Pulmonary artery endothelial cell (primary cell): ENCODE results near the gene MYH16. TPM values are rescaled to one million over a fixed set of nuclear protein-coding genes. Genes with fewer than 3 reads are reported as not detected.
"Not testable (repeated sequence)": the region's sequence is repeated elsewhere in the genome, so short reads cannot be mapped to it uniquely, and the experiment has no call there.

Experiments used
- DNase-seq: peaks from one replicate; pipeline ENCODE4 v3.0.0-alpha.2; 2011; ENCODE audit warnings: low read depth, low spot score
- total RNA-seq: library from RNA; depleted of rRNA; stranded (reverse); fragments of >200 nt; gene quantifications from 2 replicates; pipeline ENCODE4 v1.2.3, GENCODE V29; 2014

The MYH16 gene
- total RNA-seq, 1 donor from 2014 or later: 0.53 TPM

DNA sequence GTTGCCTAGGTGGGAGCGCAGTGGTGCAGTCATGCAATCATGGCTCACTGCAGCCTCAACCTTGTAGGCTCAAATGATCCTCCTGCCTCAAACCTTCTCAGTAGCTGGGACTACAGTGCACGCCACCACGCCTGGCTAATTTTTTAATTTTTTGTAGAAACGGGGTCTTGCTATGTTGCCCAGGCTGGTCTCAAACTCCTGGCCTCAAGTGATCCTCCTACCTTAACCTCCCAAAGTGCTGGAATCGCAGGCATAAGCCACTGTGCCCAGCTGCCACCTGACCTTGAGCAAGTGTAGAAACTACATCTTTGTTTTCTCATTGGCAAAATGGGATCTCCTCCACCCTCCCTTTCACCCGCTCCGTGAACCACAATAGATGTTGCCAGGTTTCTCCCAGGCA lies 15.0 kb upstream of the MYH16 start:
- no peak for DNase-seq

DNA sequence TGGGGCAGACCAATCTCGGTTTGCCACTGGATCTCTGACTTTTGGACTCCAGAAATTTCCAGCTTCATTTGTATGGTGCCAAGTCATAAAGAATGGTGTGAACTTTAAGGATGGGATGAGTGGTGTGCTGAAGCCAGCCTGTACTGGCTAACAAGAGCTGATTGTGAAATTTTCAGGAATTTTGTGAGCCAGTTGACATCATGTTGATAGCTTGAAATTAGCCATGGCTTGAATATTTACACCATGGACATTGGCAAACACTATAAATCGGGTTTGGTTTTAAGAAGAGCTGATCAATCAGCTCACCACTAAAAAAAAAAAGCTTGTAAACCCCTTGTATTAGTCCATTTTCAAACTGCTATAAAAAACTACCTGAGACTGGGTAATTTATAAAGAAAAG lies 14.1 kb upstream of the MYH16 start:
- DNase-seq: no peak

DNA sequence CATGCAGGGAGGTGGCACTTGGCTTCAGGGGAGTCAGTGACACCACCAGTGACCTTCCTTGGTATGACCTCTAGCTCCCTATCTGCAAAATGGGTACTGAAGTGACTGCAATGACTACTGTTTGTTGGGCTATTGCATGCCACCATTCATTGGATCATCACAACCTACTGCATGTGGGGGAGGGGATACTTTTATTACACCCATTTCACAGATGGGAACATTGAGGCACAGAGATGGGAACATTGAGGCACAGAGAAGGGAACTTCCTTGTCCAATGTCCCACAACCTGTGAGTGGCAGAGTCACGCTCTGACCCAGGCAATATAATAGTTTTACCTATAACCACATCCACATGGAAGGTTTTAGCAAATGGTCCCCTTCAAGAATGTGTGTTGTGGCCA lies 12.2 kb upstream of the MYH16 start:
- DNase-seq: no peak

DNA sequence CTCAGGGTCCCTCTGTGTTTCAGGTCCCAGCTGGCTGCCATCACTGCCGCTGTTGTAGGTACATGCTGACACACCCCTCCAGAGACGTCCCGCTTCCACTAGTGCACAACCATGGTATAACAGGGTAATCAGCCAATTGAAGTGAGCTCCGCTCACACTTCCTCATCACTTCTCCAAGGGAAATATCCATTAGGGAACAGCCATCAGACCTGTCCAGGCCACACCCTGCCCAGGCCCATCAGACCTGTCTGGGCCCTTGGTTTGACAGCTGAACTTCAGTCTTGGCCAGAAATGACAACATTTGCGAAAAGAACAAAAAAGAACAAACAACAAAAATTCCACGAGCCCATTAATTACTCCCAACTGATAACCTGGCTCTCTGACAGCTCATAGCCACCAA lies 11.0 kb upstream of the MYH16 start:
- no peak for DNase-seq

DNA sequence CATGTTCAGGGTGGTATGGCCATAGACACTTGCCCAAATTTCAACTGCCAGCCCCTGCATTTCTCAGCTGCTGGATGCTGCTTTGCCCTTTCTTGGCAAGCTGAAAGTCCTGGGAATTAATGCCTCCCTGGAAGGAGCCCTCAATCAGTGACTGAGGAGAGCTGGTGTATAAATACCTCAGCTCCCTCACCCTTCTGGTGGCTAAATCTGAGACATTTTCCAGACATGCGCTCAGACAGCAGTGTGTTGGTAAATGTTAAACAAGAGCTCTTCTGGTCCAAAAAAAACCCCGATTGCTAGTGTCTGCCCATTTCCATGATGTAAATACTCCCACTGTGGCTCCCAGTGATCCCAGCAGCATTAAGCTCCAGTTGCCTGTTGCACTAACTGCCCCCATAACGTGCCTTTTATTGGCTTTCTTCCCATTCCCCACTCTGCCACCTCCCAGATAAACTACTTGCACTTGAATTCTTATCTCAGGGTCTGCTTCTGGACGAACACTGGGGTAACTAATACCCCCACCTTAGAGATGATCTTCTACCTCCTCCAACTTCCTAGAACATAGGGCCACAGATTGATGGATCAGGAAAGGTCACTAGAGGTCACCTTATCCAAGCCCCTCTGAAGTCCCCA lies 6.7 kb upstream of the MYH16 start:
- no peak for DNase-seq

DNA sequence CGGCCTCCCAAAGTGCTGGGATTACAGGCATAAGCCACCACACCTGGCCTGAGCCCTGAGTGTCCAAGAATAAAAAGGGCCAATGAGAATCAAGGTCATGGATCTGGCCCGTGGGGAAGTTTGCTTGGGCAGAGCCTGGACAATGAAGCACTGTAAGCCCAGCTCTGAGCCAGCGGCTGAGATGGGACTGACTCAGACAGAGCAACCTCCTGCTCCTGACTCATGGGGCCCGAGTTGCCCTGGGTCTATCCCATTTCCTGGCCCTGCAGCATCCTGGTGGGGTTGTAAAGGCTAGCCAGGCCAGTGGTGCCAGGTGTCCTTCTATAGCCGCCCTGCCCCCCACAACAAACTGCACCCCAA lies 5.2 kb upstream of the MYH16 start:
- peak; percentile 46 for DNase-seq

DNA sequence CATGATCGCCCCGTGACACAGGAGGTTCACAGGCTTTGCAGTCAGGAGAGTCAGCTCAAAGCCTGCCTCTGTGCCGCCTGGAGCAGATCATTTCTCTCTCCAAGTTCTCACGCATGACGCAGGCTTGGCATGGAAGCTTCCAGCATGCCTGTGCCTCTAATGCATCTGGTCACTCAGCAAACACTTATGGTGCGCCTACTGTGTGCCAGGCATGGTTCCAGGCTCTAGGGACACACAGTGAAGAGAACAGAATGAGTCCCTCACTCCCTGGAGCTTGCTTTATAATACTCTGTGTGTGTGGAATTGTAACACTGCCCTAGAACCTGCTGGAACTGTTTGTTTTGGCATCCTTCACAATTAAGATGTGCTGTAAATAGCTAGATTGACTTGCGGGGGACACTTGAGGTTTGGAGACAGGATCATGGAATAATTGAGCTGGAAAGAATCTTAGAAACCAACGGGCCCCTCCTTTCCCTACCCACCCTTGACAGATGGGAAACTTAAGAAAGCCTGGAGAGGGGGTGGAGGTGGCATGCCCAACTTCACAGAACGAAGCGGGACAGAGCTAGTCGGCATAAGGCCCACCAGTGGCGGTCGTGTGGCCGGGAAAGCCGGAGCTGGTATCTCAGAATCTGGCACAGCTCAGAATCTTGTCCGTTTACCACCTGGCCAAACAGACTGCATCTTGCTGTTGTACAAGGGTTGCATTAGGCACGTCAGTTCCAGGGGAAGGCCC lies 4.6 kb upstream of the MYH16 start:
- DNase-seq: no peak

DNA sequence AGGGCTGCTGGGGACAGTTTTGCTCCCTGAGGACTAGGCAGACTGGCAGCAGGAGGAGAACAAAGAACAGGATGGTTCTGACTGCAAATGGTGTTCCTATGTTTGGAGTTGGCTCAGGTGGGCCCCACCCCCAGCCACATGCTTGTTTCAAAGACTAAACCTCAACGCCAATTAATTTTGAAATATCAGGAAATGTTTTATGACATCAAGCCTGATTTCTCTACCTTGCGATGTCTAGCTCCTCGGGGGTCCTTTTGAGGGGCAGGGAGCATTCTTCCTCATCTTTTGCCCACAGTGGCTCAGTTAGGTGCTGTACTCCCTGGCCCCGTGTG lies 4.1 kb upstream of the MYH16 start:
- DNase-seq: no peak

DNA sequence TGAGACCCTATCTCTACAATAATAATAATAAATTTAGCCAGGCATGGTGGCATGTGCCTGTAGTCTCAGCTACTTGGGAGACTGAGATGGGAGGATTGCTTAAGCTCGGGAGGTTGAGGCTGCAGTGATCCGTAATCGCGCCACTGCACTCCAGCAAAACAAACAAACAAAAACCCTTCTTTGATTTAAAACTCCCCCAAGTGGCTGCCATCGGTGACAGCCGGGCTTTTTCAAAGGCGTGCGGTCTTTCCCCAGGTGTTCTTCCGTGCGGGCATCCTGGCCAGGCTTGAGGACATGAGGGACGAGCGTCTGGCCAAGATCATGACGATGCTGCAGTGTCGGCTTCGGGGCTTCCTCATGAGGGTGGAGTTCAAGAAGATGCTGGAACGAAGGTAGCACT lies 1.9 kb upstream of the MYH16 start:
- no peak for DNase-seq

DNA sequence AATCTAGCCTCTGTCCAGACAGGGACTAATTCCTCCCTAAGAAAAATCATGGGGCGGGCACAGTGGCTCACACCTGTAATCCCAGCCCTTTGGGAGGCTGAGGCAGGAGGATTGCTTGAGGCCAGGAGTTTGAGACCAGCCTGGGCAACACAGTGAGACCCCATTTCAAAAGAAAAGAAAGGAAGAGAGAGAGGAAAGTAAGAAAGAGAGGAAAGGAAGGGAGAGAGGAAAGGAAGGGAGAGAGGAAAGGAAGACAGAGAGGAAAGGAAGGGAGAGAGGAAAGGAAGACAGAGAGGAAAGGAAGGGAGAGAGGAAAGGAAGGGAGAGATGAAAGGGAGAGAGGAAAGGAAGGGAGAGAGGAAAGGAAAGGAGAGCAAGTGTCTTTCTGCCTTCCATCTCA lies 922 bp downstream of the MYH16 start:
- not testable (repeated sequence) for DNase-seq

DNA sequence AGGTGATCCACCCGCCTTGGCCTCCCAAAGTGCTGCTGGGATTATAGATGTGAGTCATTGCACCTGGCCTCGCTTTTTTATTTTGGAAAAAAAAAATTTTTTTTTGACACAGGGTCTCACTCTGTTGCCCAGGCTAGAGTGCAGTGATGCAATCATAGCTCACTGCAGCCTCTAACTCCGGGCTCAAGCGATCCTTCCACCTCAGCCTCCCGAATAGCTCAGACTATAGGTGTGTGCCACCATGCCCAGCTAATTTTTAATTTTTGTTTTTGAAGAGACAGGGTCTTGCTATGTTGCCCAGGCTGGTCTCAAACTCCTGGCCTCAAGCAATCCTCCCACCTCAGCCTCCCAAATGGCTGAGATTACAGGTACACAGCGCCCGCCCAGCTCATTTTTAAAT lies 2.3 kb downstream of the MYH16 start:
- not testable (repeated sequence) for DNase-seq

DNA sequence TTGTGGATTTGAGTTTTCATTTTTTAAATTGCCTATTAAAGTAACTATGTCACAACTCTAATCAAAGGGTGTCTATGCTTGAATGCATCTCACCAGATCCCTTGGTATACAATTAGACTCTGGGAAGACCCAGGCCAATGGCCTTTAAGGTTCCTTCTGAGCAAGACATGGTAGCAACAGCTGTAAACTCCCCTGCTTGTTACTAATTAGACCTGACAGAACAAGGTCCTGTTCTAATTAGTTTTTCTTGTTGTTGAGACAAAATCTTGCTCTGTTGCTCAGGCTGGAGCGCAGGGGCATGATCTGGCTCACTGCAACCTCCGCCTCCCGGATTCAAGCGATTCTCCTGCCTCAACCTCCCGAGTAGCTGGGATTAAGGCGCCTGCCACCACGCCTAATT lies 2.9 kb downstream of the MYH16 start:
- no peak for DNase-seq

DNA sequence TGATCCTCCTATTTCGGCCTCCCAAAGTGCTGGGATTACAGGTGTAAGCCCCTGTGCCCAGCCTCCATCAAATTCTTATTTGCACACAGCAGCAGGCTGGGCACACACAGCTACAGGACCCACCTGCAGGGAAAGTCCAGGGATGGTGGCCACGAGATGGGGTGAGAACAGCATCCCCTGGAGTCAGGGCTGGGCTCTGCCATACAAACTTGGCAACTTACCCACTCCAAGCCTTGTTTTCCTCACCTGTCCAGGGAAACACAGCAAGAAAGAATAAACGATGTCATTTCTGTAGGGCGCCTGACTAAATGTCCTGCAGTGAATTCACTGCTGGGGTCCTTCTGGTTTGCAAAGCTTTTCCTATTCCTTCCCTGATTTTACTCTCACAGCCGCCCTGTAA lies 5.5 kb downstream of the MYH16 start:
- DNase-seq: no peak

DNA sequence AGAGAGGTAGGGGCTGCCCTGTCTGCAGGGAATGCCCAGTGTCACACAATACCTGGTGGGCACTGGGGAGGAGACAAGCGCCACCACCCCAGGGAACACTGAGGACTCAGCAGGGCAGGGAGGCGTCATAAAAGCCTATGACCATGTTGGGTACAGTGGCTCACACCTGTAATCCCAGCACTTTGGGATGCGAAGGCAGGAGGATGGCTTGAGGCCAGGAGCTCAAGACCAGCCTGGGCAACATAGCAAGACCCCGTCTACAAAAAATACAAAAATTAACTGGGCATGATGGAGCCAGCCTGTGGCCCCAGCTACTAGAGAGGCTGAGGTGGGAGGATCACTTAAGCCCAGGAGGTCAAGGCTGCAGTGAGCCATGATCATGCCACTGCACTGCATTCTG lies 11.5 kb downstream of the MYH16 start:
- not testable (repeated sequence) for DNase-seq

DNA sequence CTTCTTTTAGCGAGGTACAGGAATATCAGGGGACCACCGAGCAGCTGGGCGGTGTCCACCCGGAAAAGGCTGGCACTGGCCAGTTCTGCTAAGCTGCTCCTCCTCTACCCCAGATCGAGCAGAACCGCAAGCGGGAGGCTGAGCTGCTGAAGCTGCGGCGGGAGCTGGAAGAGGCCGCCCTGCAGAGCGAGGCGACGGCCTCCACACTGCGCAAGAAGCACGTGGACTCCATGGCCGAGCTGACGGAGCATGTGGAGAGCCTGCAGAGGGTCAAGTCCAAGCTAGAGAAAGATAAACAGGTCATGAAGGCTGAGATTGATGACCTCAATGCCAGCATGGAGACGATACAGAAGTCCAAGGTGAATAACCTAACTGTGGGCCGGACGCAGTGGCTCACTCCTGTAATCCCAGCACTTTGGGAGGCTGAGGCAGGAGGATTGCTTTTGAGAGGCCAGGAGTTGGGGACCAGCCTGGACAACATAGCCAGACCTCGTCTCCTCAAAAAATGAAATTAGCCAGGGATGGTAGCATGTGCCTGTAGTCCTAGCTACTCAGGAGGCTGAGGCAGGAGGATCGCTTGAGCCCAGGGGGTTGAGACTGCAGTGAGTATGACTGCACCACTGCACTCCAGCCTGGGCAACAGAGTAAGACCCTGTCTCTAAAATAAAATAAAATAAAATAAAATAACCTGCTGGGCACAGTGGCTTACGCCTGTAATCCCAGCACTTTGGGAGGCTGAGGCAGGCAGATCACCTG lies 15.3 kb downstream of the MYH16 start:
- no peak for DNase-seq

DNA sequence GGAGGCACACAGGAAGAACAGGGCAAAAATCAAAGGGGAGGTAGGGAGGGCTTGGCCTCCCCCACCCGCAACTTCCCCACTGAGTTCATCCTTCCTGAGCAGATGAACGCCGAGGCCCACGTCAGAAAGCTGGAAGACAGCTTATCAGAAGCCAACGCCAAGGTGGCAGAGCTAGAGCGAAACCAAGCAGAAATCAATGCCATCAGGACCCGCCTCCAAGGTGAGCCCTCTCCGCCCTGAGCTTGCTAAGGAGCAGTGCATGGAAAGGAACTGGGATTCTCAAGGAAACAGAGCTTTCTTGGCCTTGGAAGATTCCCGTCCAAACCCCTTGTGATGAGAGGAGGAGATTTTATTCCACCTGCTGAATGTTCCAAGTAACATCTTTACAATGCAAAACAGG lies 16.5 kb downstream of the MYH16 start:
- DNase-seq: no peak

DNA sequence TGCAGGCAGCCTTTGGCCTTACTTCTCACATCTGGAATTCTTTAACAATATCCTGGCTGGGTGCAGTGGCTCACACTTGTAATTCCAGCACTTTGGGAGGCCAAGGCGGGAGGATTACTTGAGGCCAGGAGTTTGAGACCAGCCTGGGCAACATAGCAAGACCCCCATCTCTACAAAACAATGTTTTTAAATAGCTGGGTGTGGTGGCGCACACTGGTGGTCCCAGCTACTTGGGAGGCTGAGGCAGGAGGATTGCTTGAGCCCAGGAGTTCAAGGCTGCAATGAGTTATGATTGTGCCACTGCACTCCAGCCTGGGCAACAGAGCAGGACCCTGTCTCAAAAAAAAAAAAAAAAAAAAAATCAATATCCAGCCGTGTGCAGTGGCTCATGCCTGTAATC lies 17.5 kb downstream of the MYH16 start:
- DNase-seq: not testable (repeated sequence)

DNA sequence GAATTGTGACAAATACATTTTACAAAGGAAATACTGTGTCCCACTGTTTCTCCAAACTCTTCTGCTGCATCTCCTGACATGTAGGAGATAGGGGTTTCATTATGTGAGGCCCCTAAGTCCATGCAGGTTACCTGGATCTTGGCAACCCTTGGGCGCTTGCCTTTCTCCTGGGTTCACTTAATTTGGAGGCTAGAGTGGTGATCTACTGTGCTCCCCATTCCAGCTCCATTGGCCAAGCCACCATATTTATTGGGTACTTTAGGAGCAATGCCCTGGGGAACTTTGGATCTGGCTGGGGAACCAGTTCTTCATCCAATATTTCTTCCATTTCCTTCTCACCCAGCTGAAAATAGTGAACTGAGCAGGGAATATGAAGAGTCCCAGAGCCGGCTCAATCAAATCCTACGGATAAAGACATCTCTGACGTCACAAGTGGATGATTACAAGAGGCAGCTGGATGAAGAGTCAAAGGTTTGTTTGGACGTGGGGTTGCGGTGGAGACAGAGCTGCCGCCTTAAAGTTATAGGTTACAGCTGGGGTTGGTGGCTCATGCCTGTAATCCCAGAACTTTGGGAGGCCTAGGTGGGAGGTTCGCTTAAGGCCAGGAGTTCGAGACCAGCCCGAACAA lies 18.5 kb downstream of the MYH16 start:
- DNase-seq: no peak

DNA sequence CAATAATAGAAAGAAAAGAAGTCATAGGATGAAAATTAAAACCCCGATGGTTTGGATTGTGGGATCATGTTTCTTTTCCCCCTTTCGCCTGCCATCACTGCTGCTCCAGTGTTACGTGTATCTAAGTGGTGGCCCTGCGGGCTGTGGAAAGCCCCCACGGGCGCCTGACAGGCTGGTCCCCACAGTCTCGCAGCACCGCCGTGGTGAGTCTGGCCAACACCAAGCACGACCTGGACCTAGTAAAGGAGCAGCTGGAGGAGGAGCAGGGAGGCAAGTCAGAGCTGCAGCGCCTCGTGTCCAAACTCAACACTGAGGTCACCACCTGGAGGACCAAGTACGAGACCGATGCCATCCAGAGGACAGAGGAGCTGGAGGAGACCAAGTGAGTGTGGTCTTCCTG lies 19.5 kb downstream of the MYH16 start:
- DNase-seq: no peak

DNA sequence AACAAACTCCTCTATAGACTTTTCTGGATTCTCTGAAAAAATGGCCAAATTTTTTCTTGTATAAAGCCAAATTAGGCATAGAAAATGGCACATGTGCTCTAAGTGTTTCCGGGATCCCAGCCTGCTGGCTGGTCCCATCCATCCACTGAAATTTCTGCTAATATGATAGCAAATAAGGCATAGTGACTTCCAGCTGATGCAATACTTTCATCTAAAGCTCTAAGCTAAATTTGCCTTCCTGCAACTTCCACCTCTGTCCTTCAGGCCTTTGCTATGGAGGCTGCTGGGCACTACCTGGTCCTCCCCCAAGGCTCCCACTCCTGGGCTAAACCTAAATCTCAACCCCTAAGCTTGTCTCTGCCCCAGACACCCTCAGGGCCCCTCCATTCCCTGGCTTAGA lies 20.5 kb downstream of the MYH16 start:
- no peak for DNase-seq

DNA sequence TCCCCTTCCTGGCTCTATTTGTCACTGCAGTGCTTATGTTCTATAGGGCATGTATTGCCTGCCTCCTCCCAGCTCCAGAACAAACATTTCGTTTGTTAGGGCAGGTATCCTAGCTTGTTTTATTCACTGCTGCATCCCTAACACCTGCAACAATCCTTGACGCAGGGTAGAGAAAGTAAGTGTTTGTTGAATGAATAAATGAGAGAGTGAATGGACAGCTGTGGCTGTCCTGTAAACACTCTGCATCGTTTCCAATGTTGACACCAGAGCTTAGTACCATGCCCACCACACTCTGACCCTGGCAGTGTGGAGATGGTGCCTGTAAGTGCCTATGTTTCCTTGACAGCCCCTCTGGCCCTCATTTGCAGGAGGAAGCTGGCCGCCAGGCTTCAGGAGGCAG lies 21.0 kb downstream of the MYH16 start:
- no peak for DNase-seq

DNA sequence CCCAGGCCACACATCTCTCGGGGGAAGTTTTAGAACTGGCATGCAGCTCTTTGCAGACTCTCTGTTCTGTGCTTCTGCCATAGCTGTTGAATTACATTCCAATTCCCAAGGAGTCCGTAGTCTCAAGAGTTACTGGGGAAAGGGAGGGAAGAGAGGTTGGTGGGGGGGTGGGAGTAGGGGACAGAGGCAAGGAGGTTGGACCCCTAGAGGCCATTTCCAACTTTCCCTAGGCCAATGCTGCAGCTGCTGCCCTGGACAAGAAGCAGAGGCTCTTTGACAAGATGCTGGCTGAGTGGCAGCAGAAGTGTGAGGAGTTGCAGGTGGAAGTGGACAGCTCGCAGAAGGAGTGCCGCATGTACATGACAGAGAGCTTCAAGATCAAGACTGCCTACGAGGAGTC lies 23.8 kb downstream of the MYH16 start:
- no peak for DNase-seq

DNA sequence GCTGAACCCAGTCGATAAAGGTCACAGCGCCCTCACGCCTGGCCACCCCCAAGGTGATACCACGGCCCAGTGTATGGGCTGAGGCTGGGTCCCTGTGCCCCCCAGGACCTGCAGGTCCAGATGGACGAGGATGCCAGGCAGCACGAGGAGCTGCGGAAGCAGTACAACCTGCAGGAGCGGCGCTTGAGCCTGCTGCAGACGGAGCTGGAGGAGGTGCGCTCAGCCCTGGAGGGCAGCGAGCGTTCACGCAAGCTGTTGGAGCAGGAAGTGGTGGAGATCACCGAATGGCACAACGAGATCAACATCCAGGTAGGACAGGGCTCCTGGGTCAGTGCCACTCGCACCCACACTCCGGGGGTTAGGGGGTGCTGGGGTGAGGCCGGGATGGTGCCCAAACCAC lies 28.9 kb downstream of the MYH16 start:
- no peak for DNase-seq
